HG03108 (cell line): ENCODE results near the gene FSCN2.

Experiments used
- ATAC-seq: cut with Tn5 transposase; IDR thresholded peaks from one replicate; pipeline ENCODE4 v1.9.1; 2021; ENCODE audit warnings: moderate library complexity; ENCODE audit not compliant: unreplicated experiment

Gene FSCN2

GRCh38 chr17:81489998-81490992 is 37.9 kb upstream of the FSCN2 start:
- ATAC-seq: no peak

- ATAC-seq: no peak
Measured at GRCh38 chr17:81491181-81491581, 37.0 kb upstream of the FSCN2 start.

- ATAC-seq: no peak
Measured at GRCh38 chr17:81491761-81492160, 36.4 kb upstream of the FSCN2 start.

- ATAC-seq: no peak
Measured at GRCh38 chr17:81492202-81492601, 36.0 kb upstream of the FSCN2 start.

- ATAC-seq: no peak
Measured at GRCh38 chr17:81492706-81493105, 35.5 kb upstream of the FSCN2 start.

GRCh38 chr17:81493198-81494038 is 34.8 kb upstream of the FSCN2 start:
- no peak for ATAC-seq

- no peak for ATAC-seq
Measured at GRCh38 chr17:81494626-81495377, 33.4 kb upstream of the FSCN2 start.

- no peak for ATAC-seq
Measured at GRCh38 chr17:81498953-81499600, 29.1 kb upstream of the FSCN2 start.

- ATAC-seq: no peak
Measured at GRCh38 chr17:81499601-81499970, 28.6 kb upstream of the FSCN2 start.

- no peak for ATAC-seq
Measured at GRCh38 chr17:81500047-81500446, 28.1 kb upstream of the FSCN2 start.

- ATAC-seq: no peak
Measured at GRCh38 chr17:81502471-81503017, 25.6 kb upstream of the FSCN2 start.

- ATAC-seq: no peak
Measured at GRCh38 chr17:81503619-81504018, 24.6 kb upstream of the FSCN2 start.

GRCh38 chr17:81508639-81509206 is 19.5 kb upstream of the FSCN2 start:
- no peak for ATAC-seq

GRCh38 chr17:81509207-81509971 is 18.8 kb upstream of the FSCN2 start:
- no peak for ATAC-seq

GRCh38 chr17:81509972-81510784 is 18.0 kb upstream of the FSCN2 start:
- ATAC-seq: no peak

GRCh38 chr17:81510785-81511553 is 17.2 kb upstream of the FSCN2 start:
- no peak for ATAC-seq

- ATAC-seq: no peak
Measured at GRCh38 chr17:81511554-81511803, 16.7 kb upstream of the FSCN2 start.
